ENCODE data around the gene AGR3. TPM values are rescaled to one million over a fixed set of nuclear protein-coding genes. Genes with fewer than 3 reads are reported as not detected.

Gene AGR3
- total and polyA plus RNA-seq, 4 donors, result not detected

GRCh38 chr7:16846601-16847165 is 35.1 kb downstream of the AGR3 start:
- Histone ChIP-seq H3K4me1 (ENCODE audit: control insufficient read depth in 4 of 4, insufficient read depth in 4 of 4, low read length in 3 of 4) (no peaks in the 10 kb centered on the region), H3K27me3 (ENCODE audit: control insufficient read depth in 4 of 4, insufficient read depth in 4 of 4, low read length in 3 of 4) (no peaks in the 10 kb centered on the region), H3K36me3 (ENCODE audit: control insufficient read depth in 4 of 4, insufficient read depth in 3 of 4, low read depth in 1 of 4, low read length in 3 of 4) (no peaks in the 10 kb centered on the region), H3K27ac (ENCODE audit: low read depth in 1 of 2, low read length in 2 of 2) (no peak overlapping the region), H3K9me3 (ENCODE audit: control insufficient read depth in 4 of 4, low read length in 3 of 4) (no peaks in the 10 kb centered on the region), H3K9ac (ENCODE audit: low read depth in 1 of 2, low read length in 2 of 2) (no peak overlapping the region), H3K4me3 (ENCODE audit: low read depth in 1 of 3, low read length in 3 of 3) (no peak overlapping the region)
- WGBS, result 72% methylated on average over 2 of the region's 2 CpGs
- no peak for DNase-seq (ENCODE audit: low spot score)
- TF ChIP-seq TAF1 (conservative IDR thresholded peaks at IDR 0.05) (no peak), ATF3 (IDR thresholded peaks at IDR 0.05) (no peak), JUND (IDR thresholded peaks at IDR 0.05) (no peak), FOXA2 (IDR thresholded peaks at IDR 0.05) (no peak), REST (IDR thresholded peaks at IDR 0.05) (no peak)

- H3K27me3 ChIP-seq (ENCODE audit: control insufficient read depth in 4 of 4, insufficient read depth in 4 of 4, low read length in 3 of 4), result no peaks in the 10 kb centered on the region
- H3K27ac ChIP-seq (ENCODE audit: low read depth in 1 of 2, low read length in 2 of 2), result no peak overlapping the region
- no peak for DNase-seq (ENCODE audit: low spot score)
- no peaks in the 10 kb centered on the region for H3K9me3 ChIP-seq (ENCODE audit: control insufficient read depth in 4 of 4, low read length in 3 of 4)
- no peak for TF ChIP-seq NR2F2 (IDR thresholded peaks at IDR 0.05)
- TF ChIP-seq YY1 (IDR thresholded peaks at IDR 0.05), result no peak
- TF ChIP-seq REST (IDR thresholded peaks at IDR 0.05), result no peak
- no peak for TF ChIP-seq EGR1 (IDR thresholded peaks at IDR 0.05; ENCODE audit: low read depth in 2 of 2)
- no peak for TF ChIP-seq FOXA2 (IDR thresholded peaks at IDR 0.05)
- TF ChIP-seq SP1 (IDR thresholded peaks at IDR 0.05), result no peak
- TF ChIP-seq TAF1 (conservative IDR thresholded peaks at IDR 0.05), result no peak
- TF ChIP-seq HNF4A (conservative IDR thresholded peaks at IDR 0.05), result no peak
- TF ChIP-seq ATF3 (IDR thresholded peaks at IDR 0.05), result no peak
- no peak for TF ChIP-seq GABPA (IDR thresholded peaks at IDR 0.05 in 1 of 2, conservative IDR thresholded peaks at IDR 0.05 in 1 of 2)
- TF ChIP-seq FOXA1 (IDR thresholded peaks at IDR 0.05), result no peak
- no peak overlapping the region for H3K9ac ChIP-seq (ENCODE audit: low read depth in 1 of 2, low read length in 2 of 2)
- H3K4me1 ChIP-seq (ENCODE audit: control insufficient read depth in 4 of 4, insufficient read depth in 4 of 4, low read length in 3 of 4), result no peaks in the 10 kb centered on the region
- H3K36me3 ChIP-seq (ENCODE audit: control insufficient read depth in 4 of 4, insufficient read depth in 3 of 4, low read depth in 1 of 4, low read length in 3 of 4), result no peaks in the 10 kb centered on the region
- H3K4me3 ChIP-seq (ENCODE audit: low read depth in 1 of 3, low read length in 3 of 3), result no peak overlapping the region
These were observed 36.0 kb downstream of the AGR3 start for GRCh38 chr7:16845746-16846145.
